AG10803 (cell line): ENCODE measurements around the gene C20orf141.
"Not testable (repeated sequence)": the region's sequence is repeated elsewhere in the genome, so short reads cannot be mapped to it uniquely, and the experiment has no call there.

Source experiments
- DNase-seq: peaks from one replicate; pipeline ENCODE4 v3.0.0; 2010; ENCODE audit warnings: low read depth
- H3K4me3 ChIP-seq: 2 replicates; pipeline ENCODE4 v1.5.1; 2011; ENCODE audit warnings: mild to moderate bottlenecking, low read length, control low read depth
- TF ChIP-seq, protein P1 (sequence below): conservative IDR thresholded peaks from 2 replicates; pipeline ENCODE4 v1.5.1; 2011; ENCODE audit warnings: mild to moderate bottlenecking, low read length, control low read depth, inconsistent platforms

Gene C20orf141

DNA sequence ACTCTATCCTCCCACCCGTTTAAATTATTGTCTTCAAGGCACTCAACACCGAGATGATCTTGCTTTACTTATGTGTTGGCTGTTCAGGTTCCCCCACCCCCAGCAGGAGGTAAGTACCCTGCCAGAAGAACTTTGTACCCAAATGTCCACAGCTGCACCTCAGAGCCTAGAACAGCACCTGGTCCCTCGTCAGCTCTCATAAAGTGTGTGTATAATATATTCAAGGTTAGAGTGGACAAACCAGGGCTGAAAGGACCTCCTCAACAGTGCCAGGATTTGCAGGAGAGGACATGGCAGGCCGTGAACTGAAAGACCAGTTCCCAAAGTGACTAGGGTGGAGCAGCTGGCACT, 8.5 kb upstream of the C20orf141 start:
- no peak for DNase-seq
- TF ChIP-seq, protein P1, sequence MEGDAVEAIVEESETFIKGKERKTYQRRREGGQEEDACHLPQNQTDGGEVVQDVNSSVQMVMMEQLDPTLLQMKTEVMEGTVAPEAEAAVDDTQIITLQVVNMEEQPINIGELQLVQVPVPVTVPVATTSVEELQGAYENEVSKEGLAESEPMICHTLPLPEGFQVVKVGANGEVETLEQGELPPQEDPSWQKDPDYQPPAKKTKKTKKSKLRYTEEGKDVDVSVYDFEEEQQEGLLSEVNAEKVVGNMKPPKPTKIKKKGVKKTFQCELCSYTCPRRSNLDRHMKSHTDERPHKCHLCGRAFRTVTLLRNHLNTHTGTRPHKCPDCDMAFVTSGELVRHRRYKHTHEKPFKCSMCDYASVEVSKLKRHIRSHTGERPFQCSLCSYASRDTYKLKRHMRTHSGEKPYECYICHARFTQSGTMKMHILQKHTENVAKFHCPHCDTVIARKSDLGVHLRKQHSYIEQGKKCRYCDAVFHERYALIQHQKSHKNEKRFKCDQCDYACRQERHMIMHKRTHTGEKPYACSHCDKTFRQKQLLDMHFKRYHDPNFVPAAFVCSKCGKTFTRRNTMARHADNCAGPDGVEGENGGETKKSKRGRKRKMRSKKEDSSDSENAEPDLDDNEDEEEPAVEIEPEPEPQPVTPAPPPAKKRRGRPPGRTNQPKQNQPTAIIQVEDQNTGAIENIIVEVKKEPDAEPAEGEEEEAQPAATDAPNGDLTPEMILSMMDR: no peak
- no peak overlapping the region for H3K4me3 ChIP-seq

DNA sequence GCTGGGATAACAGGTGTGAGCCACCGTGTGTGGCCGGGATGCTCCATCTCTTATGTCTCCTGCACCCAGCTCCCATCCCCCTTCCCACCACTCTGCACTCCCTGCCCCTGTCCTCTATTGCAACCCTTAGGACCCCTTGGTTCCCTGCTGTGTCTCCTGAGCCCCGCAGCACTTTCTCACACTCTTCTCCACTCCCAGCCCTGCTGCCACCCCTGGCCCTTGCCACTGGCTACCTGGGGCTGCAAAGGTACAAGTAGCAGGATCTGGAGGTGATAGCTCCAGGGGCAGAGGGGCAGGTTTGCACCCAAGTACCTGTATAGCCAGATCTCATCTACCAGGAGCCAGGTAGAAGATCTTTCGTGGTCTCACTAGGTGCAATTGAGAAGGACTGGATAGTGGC, 7.8 kb upstream of the C20orf141 start:
- DNase-seq: no peak
- TF ChIP-seq, protein P1: no peak
- no peak overlapping the region for H3K4me3 ChIP-seq

DNA sequence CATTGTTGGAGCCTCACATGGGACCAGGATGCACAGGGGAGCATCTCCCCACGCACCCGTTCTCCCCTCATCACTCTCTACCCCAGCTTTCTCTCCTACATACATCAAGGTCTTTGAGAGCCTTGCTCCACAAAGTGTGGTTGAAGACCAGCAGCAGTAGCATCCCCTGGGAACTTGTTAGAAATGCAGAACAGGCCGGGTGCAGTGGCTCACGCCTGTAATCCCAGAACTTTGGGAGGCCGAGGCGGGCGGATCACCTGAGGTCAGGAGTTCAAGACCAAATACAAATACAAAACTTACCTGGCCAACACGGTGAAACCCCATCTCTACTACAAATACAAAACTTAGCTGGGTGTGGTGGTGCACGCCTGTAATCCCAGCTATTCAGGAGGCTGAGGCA, 6.9 kb upstream of the C20orf141 start:
- H3K4me3 ChIP-seq, DNase-seq: not testable (repeated sequence)

DNA sequence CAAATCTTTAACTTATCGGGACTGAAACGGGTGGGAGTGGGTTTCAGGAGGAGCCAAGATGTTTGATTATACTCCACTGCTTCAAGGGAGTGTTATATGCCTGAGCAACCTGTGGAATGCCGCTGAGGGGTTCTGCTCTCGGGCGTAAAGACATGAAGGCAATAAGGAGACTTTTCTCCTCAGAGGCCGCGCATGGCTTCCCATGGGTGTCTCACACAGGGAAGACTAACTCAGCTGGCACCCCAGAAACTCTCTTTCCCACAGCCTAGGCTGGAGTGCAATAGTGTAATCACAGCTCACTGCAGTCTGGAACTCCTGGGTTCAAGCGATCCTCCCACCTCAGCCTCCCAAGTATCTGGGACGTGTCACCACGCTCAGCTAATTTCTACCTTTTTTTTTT, 5.1 kb upstream of the C20orf141 start:
- DNase-seq: no peak
- TF ChIP-seq, protein P1: no peak
- no peak overlapping the region for H3K4me3 ChIP-seq

DNA sequence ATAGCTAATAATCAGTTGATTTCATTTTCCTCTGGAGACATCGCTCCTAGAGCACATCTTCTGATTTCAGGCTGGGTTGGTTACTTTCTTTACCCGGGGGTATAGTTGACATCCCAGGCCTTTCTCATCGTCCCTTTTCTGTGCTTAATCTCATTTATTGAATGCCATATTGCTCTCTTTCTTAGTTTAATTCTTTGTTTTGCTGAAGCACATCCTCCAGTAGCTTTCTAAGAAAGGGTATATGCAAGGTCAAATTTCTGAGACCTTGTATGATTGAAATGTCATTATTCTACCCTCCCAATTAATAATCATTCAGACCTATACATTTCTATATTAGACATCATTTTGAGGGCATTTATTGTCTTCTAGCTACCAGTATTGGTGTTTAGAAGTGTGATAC, 2.6 kb upstream of the C20orf141 start:
- no peak overlapping the region for H3K4me3 ChIP-seq
- TF ChIP-seq, protein P1: no peak
- no peak for DNase-seq

DNA sequence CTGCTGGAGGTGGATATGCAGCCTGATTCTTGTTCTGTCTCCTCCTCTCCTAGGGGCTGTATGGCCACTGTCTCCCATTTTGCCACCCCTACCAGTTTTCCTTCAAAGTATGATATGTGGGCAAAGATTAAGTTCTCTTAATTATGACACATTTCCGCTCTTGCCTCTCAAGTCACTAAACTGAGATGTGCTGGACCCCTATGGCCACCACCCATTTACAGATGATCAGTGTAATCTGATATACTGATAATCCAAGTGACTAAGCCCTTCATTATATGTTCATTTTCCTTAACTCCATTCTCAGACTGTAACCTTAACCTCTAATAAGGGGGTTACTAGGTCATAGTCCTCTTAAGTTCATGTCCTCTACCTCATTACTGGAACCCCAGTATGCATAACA, 711 bp upstream of the C20orf141 start:
- H3K4me3 ChIP-seq: no peak overlapping the region
- TF ChIP-seq, protein P1: no peak
- DNase-seq: no peak

DNA sequence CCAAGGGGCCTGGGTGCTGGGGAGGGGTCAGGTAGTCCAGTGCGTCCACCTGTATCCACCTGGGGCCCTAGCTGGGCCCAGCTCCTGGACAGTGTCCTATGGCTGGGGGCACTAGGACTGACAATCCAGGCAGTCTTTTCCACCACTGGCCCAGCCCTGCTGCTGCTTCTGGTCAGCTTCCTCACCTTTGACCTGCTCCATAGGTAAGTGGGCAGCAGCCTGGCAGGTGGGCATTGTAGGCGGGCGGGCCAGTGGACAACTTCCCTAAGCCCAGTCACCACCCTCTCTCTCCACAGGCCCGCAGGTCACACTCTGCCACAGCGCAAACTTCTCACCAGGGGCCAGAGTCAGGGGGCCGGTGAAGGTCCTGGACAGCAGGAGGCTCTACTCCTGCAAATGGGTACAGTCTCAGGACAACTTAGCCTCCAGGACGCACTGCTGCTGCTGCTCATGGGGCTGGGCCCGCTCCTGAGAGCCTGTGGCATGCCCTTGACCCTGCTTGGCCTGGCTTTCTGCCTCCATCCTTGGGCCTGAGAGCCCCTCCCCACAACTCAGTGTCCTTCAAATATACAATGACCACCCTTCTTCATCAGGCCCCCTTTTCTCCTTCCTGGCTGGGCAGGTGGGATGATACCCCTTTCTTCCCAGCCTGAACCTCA, 584 bp downstream of the C20orf141 start:
- no peak for DNase-seq
- TF ChIP-seq, protein P1: no peak
- no peak overlapping the region for H3K4me3 ChIP-seq
